Measurements from ENCODE around the gene FAM151B. TPM values are rescaled to one million over a fixed set of nuclear protein-coding genes. Genes with fewer than 3 reads are reported as not detected.

Gene FAM151B
- total and polyA plus RNA-seq, 4 donors = 0.95 to 4.4 (median 2.6) TPM

DNA sequence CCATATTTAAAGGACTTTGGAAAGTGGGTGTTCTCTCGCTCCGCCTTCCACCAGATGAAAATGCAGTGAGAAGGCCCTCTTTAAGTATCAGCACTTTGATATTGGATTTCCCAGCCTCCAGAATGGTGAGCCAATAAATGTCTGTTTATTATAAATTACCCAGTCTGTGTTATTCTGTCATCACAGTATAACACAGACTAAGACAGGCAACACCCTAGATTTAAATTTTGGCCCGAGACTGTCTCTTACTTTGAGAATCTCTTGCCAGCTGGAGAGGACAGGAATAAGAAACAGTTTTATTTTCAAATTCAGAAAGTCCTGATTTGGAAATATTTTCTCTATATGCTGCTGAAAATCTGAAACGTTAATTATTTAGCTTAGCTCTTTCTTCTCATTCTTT lies 21.5 kb downstream of the FAM151B start:
- no peak overlapping the region for H3K27ac ChIP-seq (ENCODE audit: low read depth in 1 of 2, low read length in 2 of 2)
- H3K36me3 ChIP-seq (ENCODE audit: control insufficient read depth in 1 of 2, insufficient read depth in 2 of 2, low read length in 1 of 2) = no peaks in the 10 kb centered on the region
- no peak overlapping the region for H3K4me3 ChIP-seq (ENCODE audit: low read length in 2 of 2)
- no peaks in the 10 kb centered on the region for H3K27me3 ChIP-seq (ENCODE audit: control insufficient read depth in 1 of 2, insufficient read depth in 2 of 2, low read length in 1 of 2)
- intact Hi-C loops (cut with DNase I) = loop anchor here in 1 of 2 donors (2.0 kb wide), 1 partner anchor 15 kb away; no protein-coding TSS in a partner anchor
- DNase-seq = no peak
- 70 to 80% methylated on average over 4 of the region's 4 CpGs for WGBS, 2 donors
- no peaks in the 10 kb centered on the region for H3K9me3 ChIP-seq (ENCODE audit: control insufficient read depth, low read length)
- ATAC-seq (ENCODE audit: low FRiP score) = no peak
- H3K4me1 ChIP-seq (ENCODE audit: control insufficient read depth in 1 of 2, insufficient read depth in 2 of 2, low read length in 2 of 2) = peaks cover 0 to 2% of the 10 kb centered on the region in 2 donors

DNA sequence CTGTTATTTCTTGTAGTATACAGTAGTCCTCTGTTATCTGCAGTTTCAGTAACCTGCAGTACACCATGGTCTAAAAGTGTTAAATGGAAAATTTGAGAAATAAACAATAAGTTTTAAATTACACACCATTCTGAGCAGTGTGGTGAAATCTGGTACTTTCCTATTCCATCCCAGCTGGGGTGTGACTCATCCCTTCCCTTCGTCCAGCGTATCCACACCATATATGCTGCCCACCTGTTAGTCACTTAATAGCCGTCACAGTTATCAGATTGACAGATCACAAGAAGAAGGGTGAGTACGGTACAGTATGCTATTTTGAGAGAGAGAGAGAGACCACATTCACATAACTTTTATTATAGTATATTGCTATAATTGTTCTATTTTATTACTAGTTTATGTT lies 28.9 kb downstream of the FAM151B start:
- H3K27me3 ChIP-seq (ENCODE audit: control insufficient read depth in 1 of 2, insufficient read depth in 2 of 2, low read length in 1 of 2) = no peaks in the 10 kb centered on the region
- ATAC-seq (ENCODE audit: low FRiP score) (no peak), DNase-seq (no peak)
- H3K27ac ChIP-seq (ENCODE audit: low read depth in 1 of 2, low read length in 2 of 2) = no peak overlapping the region
- H3K9me3 ChIP-seq (ENCODE audit: control insufficient read depth, low read length) = no peaks in the 10 kb centered on the region
- H3K4me1 ChIP-seq (ENCODE audit: control insufficient read depth in 1 of 2, insufficient read depth in 2 of 2, low read length in 2 of 2) = no peaks in the 10 kb centered on the region
- 82 to 86% methylated on average over 4 of the region's 4 CpGs for WGBS, 2 donors
- no peaks in the 10 kb centered on the region for H3K36me3 ChIP-seq (ENCODE audit: control insufficient read depth in 1 of 2, insufficient read depth in 2 of 2, low read length in 1 of 2)
- intact Hi-C loops (cut with DNase I) = no loop called here
- H3K4me3 ChIP-seq (ENCODE audit: low read length in 2 of 2) = no peak overlapping the region

DNA sequence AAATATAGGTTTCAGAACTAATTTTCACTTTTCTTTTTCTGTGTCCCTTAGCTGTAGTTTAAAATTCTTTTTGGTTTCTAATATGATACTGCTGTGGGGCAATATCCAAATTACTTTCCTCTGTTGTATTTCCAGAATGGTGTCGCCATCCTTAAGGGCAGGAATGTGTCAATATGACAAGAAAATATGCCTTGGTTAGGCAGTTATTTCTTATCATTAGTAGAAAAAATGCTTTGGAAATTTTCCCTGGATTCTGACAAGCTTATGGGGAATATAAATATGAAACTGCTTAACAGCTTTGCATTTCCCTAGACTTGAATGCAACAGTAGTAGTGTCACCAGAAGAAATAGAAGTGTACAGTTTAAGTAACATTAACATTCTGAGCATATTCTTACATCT lies 52.8 kb downstream of the FAM151B start:
- Histone ChIP-seq H3K27ac (ENCODE audit: low read depth in 1 of 2, low read length in 2 of 2) (no peak overlapping the region), H3K4me3 (ENCODE audit: low read length in 2 of 2) (no peak overlapping the region), H3K9me3 (ENCODE audit: control insufficient read depth, low read length) (peaks cover 4% of the 10 kb centered on the region), H3K36me3 (ENCODE audit: control insufficient read depth in 1 of 2, insufficient read depth in 2 of 2, low read length in 1 of 2) (no peaks in the 10 kb centered on the region), H3K27me3 (ENCODE audit: control insufficient read depth in 1 of 2, insufficient read depth in 2 of 2, low read length in 1 of 2) (no peaks in the 10 kb centered on the region), H3K4me1 (ENCODE audit: control insufficient read depth in 1 of 2, insufficient read depth in 2 of 2, low read length in 2 of 2) (no peaks in the 10 kb centered on the region)
- WGBS, 2 donors = 26 to 34% methylated on average over 1 of the region's 1 CpG
- DNase-seq (no peak), ATAC-seq (ENCODE audit: low FRiP score) (no peak)
- intact Hi-C loops (cut with DNase I) = no loop called here

DNA sequence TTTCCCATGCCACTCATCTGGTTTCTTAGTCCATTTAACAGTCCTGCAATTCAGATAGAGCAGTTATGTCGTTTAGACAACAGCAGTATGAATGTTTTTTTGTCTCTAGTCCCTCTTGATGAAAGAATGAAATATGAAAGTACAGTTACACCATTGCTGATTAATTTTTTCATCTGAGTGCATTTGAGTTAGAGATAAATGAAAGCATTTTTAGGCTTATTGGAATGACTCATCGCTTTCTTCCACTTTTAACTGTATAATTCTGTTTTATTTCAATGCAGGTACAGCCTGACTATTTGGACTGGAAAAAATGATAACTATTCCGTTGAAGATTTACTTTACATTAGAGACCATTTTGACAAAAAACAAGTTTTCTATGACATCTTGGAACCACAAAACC lies 53.5 kb downstream of the FAM151B start:
- Histone ChIP-seq H3K4me1 (ENCODE audit: control insufficient read depth in 1 of 2, insufficient read depth in 2 of 2, low read length in 2 of 2) (no peaks in the 10 kb centered on the region), H3K9me3 (ENCODE audit: control insufficient read depth, low read length) (peaks cover 4% of the 10 kb centered on the region), H3K4me3 (ENCODE audit: low read length in 2 of 2) (no peak overlapping the region), H3K27me3 (ENCODE audit: control insufficient read depth in 1 of 2, insufficient read depth in 2 of 2, low read length in 1 of 2) (no peaks in the 10 kb centered on the region), H3K36me3 (ENCODE audit: control insufficient read depth in 1 of 2, insufficient read depth in 2 of 2, low read length in 1 of 2) (no peaks in the 10 kb centered on the region), H3K27ac (ENCODE audit: low read depth in 1 of 2, low read length in 2 of 2) (no peak overlapping the region)
- no peak for DNase-seq
- no peak for ATAC-seq (ENCODE audit: low FRiP score)
- intact Hi-C loops (cut with DNase I) = no loop called here
- WGBS, 2 donors = 42 to 44% methylated on average over 3 of the region's 3 CpGs

DNA sequence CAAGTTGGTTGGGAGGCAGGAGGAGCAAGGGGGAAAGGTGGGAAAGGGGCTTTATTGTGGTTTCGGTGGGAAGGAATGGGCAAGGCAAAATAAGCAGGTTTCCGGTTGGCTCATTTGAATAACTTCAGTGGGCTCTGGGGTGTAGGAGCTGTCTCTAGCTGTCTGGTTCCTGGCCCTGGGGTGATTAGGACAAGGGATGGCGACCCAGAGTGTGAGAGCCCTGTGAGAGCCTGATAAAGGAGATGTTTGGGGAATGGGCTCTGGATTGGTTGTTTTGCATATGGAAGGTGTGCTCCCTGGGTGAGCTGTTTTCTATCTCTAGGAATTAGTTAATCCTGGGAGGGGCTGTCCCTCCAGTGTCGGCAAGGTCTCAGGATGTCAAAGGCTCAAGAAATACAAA lies 66.7 kb downstream of the FAM151B start:
- Histone ChIP-seq H3K9me3 (ENCODE audit: control insufficient read depth, low read length) (no peaks in the 10 kb centered on the region), H3K27ac (ENCODE audit: low read depth in 1 of 2, low read length in 2 of 2) (no peak overlapping the region), H3K27me3 (ENCODE audit: control insufficient read depth in 1 of 2, insufficient read depth in 2 of 2, low read length in 1 of 2) (peaks cover 0 to under 1% of the 10 kb centered on the region in 2 donors), H3K36me3 (ENCODE audit: control insufficient read depth in 1 of 2, insufficient read depth in 2 of 2, low read length in 1 of 2) (no peaks in the 10 kb centered on the region), H3K4me3 (ENCODE audit: low read length in 2 of 2) (no peak overlapping the region), H3K4me1 (ENCODE audit: control insufficient read depth in 1 of 2, insufficient read depth in 2 of 2, low read length in 2 of 2) (no peaks in the 10 kb centered on the region)
- ATAC-seq (ENCODE audit: low FRiP score) (no peak), DNase-seq (no peak)
- 51 to 53% methylated on average over 4 of the region's 4 CpGs for WGBS, 2 donors
- intact Hi-C loops (cut with DNase I) = no loop called here

DNA sequence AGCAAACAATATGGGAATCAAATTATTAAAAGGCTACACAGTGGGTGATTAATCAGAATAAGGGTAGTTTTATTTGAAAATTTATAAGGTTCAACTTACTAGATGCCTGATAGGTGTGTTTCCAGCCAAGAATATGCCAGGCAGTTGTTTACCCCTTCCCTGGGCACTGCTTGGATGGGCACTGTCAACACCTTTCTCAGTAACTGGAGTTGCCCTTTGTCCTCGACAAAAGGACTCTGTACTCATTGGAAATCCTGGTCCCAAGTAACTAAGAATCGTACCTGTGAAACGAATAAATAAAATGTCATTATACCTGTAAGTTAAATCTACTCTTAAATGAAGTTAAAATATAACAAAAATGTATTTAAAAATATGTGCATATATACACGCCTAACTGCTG lies 67.2 kb downstream of the FAM151B start:
- 81 to 85% methylated on average over 4 of the region's 4 CpGs for WGBS, 2 donors
- intact Hi-C loops (cut with DNase I) = no loop called here
- no peak for DNase-seq
- no peak for ATAC-seq (ENCODE audit: low FRiP score)
- H3K27me3 ChIP-seq (ENCODE audit: control insufficient read depth in 1 of 2, insufficient read depth in 2 of 2, low read length in 1 of 2) = peaks cover 0 to 2% of the 10 kb centered on the region in 2 donors
- H3K4me1 ChIP-seq (ENCODE audit: control insufficient read depth in 1 of 2, insufficient read depth in 2 of 2, low read length in 2 of 2) = no peaks in the 10 kb centered on the region
- no peaks in the 10 kb centered on the region for H3K36me3 ChIP-seq (ENCODE audit: control insufficient read depth in 1 of 2, insufficient read depth in 2 of 2, low read length in 1 of 2)
- H3K4me3 ChIP-seq (ENCODE audit: low read length in 2 of 2) = no peak overlapping the region
- H3K27ac ChIP-seq (ENCODE audit: low read depth in 1 of 2, low read length in 2 of 2) = no peak overlapping the region
- H3K9me3 ChIP-seq (ENCODE audit: control insufficient read depth, low read length) = no peaks in the 10 kb centered on the region

DNA sequence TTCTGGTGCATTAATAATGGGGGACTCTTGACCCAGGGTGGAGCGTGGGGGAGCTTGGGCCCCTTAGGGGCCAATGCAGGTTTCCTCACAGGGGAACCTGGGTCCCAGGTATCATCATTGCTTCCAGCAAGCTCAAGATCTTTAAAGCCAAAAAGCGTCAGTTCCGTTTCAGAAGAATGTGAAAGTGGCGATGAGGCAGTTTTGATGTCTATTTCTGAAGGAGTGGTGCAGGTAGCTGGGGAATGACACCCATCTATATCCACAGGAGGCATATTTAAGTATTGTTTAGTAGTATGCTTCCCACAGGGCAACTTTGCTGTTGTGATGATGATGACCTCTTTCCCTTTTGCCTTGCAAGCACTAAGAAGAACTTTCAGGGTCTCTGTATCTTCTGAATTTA lies 71.3 kb downstream of the FAM151B start:
- Histone ChIP-seq H3K27me3 (ENCODE audit: control insufficient read depth in 1 of 2, insufficient read depth in 2 of 2, low read length in 1 of 2) (peaks cover 0 to 2% of the 10 kb centered on the region in 2 donors), H3K4me1 (ENCODE audit: control insufficient read depth in 1 of 2, insufficient read depth in 2 of 2, low read length in 2 of 2) (no peaks in the 10 kb centered on the region), H3K9me3 (ENCODE audit: control insufficient read depth, low read length) (no peaks in the 10 kb centered on the region), H3K4me3 (ENCODE audit: low read length in 2 of 2) (no peak overlapping the region), H3K27ac (ENCODE audit: low read depth in 1 of 2, low read length in 2 of 2) (no peak overlapping the region), H3K36me3 (ENCODE audit: control insufficient read depth in 1 of 2, insufficient read depth in 2 of 2, low read length in 1 of 2) (no peaks in the 10 kb centered on the region)
- 91 to 93% methylated on average over 4 of the region's 4 CpGs for WGBS, 2 donors
- no peak for ATAC-seq (ENCODE audit: low FRiP score)
- intact Hi-C loops (cut with DNase I) = no loop called here
- no peak for DNase-seq

DNA sequence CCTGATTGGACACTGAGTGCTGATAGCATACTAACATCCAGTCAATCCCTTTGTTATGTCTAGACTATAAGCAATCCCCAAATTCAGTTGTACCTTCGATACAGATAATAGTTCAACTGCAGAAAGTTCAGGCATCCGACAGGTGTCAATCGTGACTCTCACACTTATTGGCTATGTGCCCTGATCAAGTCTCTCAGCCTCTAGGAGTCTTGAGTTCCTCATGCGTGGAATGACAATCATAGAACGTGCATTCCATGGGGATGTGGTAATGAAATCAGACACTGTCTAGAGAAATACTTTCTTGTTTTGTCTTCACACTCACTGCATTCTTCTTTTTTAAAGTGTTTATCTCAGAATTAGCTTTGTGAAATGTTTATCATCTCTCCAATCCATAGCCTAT lies 77.4 kb downstream of the FAM151B start:
- H3K27me3 ChIP-seq (ENCODE audit: control insufficient read depth in 1 of 2, insufficient read depth in 2 of 2, low read length in 1 of 2) = no peaks in the 10 kb centered on the region
- DNase-seq = no peak
- H3K36me3 ChIP-seq (ENCODE audit: control insufficient read depth in 1 of 2, insufficient read depth in 2 of 2, low read length in 1 of 2) = no peaks in the 10 kb centered on the region
- no peak overlapping the region for H3K4me3 ChIP-seq (ENCODE audit: low read length in 2 of 2)
- intact Hi-C loops (cut with DNase I) = no loop called here
- H3K27ac ChIP-seq (ENCODE audit: low read depth in 1 of 2, low read length in 2 of 2) = no peak overlapping the region
- H3K9me3 ChIP-seq (ENCODE audit: control insufficient read depth, low read length) = no peaks in the 10 kb centered on the region
- no peaks in the 10 kb centered on the region for H3K4me1 ChIP-seq (ENCODE audit: control insufficient read depth in 1 of 2, insufficient read depth in 2 of 2, low read length in 2 of 2)
- ATAC-seq (ENCODE audit: low FRiP score) = no peak
- WGBS, 2 donors = 68 to 69% methylated on average over 5 of the region's 5 CpGs

DNA sequence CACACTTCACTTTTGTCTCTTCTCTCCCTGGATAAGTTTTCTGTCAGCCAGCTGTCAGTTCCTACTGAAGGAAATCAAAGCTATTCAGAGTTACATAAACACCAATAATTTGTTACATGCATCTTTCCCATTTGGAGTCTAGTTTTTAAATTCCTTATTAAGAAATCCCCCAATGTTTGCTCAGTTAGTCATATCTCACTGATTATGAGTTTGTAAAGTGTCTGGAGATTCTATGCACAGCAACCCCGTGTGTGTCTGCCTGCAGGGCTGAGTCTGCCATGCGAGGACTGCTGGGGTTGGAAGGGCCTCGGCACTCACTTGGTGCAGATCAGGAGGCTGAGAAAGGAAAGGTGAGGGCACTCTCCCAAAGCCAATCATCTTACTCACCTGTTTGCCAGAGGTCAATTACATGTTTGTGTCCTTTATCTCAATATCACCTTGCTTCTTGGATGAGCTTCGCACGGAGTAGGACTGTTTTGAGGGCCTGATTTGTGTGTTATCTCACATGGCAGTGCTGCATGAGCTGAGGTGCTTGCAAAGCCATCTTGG lies 78.9 kb downstream of the FAM151B start:
- ATAC-seq (ENCODE audit: low FRiP score) = no peak
- no peaks in the 10 kb centered on the region for H3K9me3 ChIP-seq (ENCODE audit: control insufficient read depth, low read length)
- H3K27me3 ChIP-seq (ENCODE audit: control insufficient read depth in 1 of 2, insufficient read depth in 2 of 2, low read length in 1 of 2) = no peaks in the 10 kb centered on the region
- 69 to 77% methylated on average over 5 of the region's 5 CpGs for WGBS, 2 donors
- no peaks in the 10 kb centered on the region for H3K4me1 ChIP-seq (ENCODE audit: control insufficient read depth in 1 of 2, insufficient read depth in 2 of 2, low read length in 2 of 2)
- H3K4me3 ChIP-seq (ENCODE audit: low read length in 2 of 2) = no peak overlapping the region
- no peak overlapping the region for H3K27ac ChIP-seq (ENCODE audit: low read depth in 1 of 2, low read length in 2 of 2)
- intact Hi-C loops (cut with DNase I) = no loop called here
- no peaks in the 10 kb centered on the region for H3K36me3 ChIP-seq (ENCODE audit: control insufficient read depth in 1 of 2, insufficient read depth in 2 of 2, low read length in 1 of 2)
- DNase-seq = no peak

All from aorta (tissue), 5 donors.